HepG2 (cell line): ENCODE data around the gene PSMG4. TPM values are rescaled to one million over a fixed set of nuclear protein-coding genes. Genes with fewer than 3 reads are reported as not detected.
A peak's percentile ranks its signal among the peaks of the same experiment; 100 is the strongest.

Source experiments
- ATAC-seq: fragments of 200-7000 bp; cut with Tn5 transposase; 3 replicates; pipeline ENCODE4 v1.9.1; 2020; ENCODE audit warnings: mild to moderate bottlenecking, moderate library complexity
- BruUV-seq: library from RNA; stranded (reverse); fragments of 400-500 nt; replicated peaks from 2 replicates; lab custom pipeline; 2021; lab: Mats Ljungman, UMichigan
- CTCF ChIA-PET: fragments of 300-600 bp; formaldehyde crosslinking; extraction: SDS; loops from one replicate; lab custom pipeline; 2021; ENCODE audit warnings: low total read pairs, inconsistent platforms, low intra/inter-chr PET ratio; lab: Yijun Ruan, JAX
- POLR2A ChIA-PET: fragments of 350-600 bp; sonication (Branson Sonifier 250); formaldehyde crosslinking; loops from one replicate; lab custom pipeline; 2020; ENCODE audit warnings: antibody characterized with exemption, inconsistent platforms; lab: Yijun Ruan, JAX
- DNase-seq: peaks from one replicate; pipeline ENCODE4 v3.0.0-alpha.2; 2015; ENCODE audit warnings: low spot score
- FAIRE-seq: peaks from 3 replicates; lab custom pipeline; 2011; peaks lifted over from hg19 to GRCh38; lab: Jason Lieb, UNC
- H2AFZ ChIP-seq: one replicate; pipeline ENCODE4 v1.6.1; 2011; ENCODE audit warnings: low read length, inconsistent platforms
- H3K27ac ChIP-seq: fragments of 300-600 bp; 3 replicates; pipeline ENCODE4 v1.8.0; 2011; ENCODE audit warnings: mixed run types, mild to moderate bottlenecking, mixed read lengths, low read length, inconsistent platforms; ENCODE audit not compliant: insufficient read depth; ENCODE audit errors: extremely low read length
- H3K27me3 ChIP-seq, 2 experiments: fragments of 200-600 bp in 1 of 2; 2 replicates in 1 of 2; 3 replicates in 1 of 2; pipeline versions ENCODE4 v1.6.0 to v1.8.0; 2011; ENCODE audit warnings: low read length in 2 of 2, mild to moderate bottlenecking in 2 of 2, moderate library complexity in 2 of 2, inconsistent platforms in 1 of 2; ENCODE audit not compliant: insufficient read depth in 2 of 2, control insufficient read depth in 1 of 2
- H3K36me3 ChIP-seq, 2 experiments: fragments of 200-600 bp in 1 of 2; replicated peaks in 1 of 2; 2 replicates in 1 of 2; 3 replicates in 1 of 2; pipeline versions ENCODE4 v1.5.1 to v1.8.0; 2011; ENCODE audit warnings: low read length in 2 of 2, inconsistent platforms in 1 of 2; ENCODE audit not compliant: insufficient read depth in 2 of 2, control insufficient read depth in 1 of 2
- H3K4me1 ChIP-seq: 2 replicates; pipeline ENCODE4 v1.5.1; 2012; ENCODE audit warnings: low read length, inconsistent platforms; ENCODE audit not compliant: insufficient read depth
- H3K4me2 ChIP-seq: 2 replicates; pipeline ENCODE4 v1.6.0; 2011; ENCODE audit warnings: low read depth, low read length, inconsistent platforms
- H3K4me3 ChIP-seq, 3 experiments: fragments of 200-600 bp in 1 of 3; sonication (generic), shearing (Covaris generic) in 1 of 3; replicated peaks in 1 of 3; 2 replicates each; pipeline ENCODE4 v1.5.1; 2011 to 2016; ENCODE audit warnings: low read length in 3 of 3, inconsistent platforms in 2 of 3, low read depth in 2 of 3, mild to moderate bottlenecking in 2 of 3, control low read depth in 1 of 3, mixed read lengths in 1 of 3; ENCODE audit not compliant: insufficient read depth in 1 of 3
- H3K79me2 ChIP-seq: one replicate; pipeline ENCODE4 v1.6.1; 2011; ENCODE audit warnings: low read length, inconsistent platforms; ENCODE audit not compliant: insufficient read depth
- H3K9ac ChIP-seq: 2 replicates; pipeline ENCODE4 v1.6.0; 2011; ENCODE audit warnings: mild to moderate bottlenecking, low read depth, low read length, inconsistent platforms; ENCODE audit not compliant: insufficient read depth
- H3K9me3 ChIP-seq: 2 replicates; pipeline ENCODE4 v1.5.1; 2012; ENCODE audit warnings: mild to moderate bottlenecking, low read length
- H4K20me1 ChIP-seq: 2 replicates; pipeline ENCODE4 v1.6.0; 2011; ENCODE audit warnings: inconsistent platforms, mild to moderate bottlenecking, low read length, moderate library complexity; ENCODE audit not compliant: insufficient read depth
- AFF4 ChIP-seq: sonication (generic); formaldehyde crosslinking; IDR thresholded peaks from 2 replicates; pipeline ENCODE4 v1.4.0; 2020; ENCODE audit warnings: missing genetic modification reagents
- ATF7-NPFF ChIP-seq: sonication (generic); formaldehyde crosslinking; IDR thresholded peaks from 2 replicates; pipeline ENCODE4 v1.8.1; 2023; ENCODE audit warnings: mild to moderate bottlenecking, low read depth, missing genetic modification reagents, moderate library complexity
- BCL3 ChIP-seq: sonication (generic); formaldehyde crosslinking; IDR thresholded peaks from 2 replicates; pipeline ENCODE4 v1.5.1; 2020; ENCODE audit warnings: mild to moderate bottlenecking, missing genetic modification reagents, moderate library complexity
- CSRNP1 ChIP-seq: sonication (generic); formaldehyde crosslinking; IDR thresholded peaks from 2 replicates; pipeline ENCODE4 v1.8.1; 2023; ENCODE audit warnings: mild to moderate bottlenecking, missing genetic modification reagents
- FOXO1 ChIP-seq: sonication (generic); formaldehyde crosslinking; IDR thresholded peaks from 2 replicates; pipeline ENCODE4 v1.4.0; 2020; ENCODE audit warnings: missing genetic modification reagents
- HOXA9 ChIP-seq: sonication (generic); formaldehyde crosslinking; IDR thresholded peaks from 2 replicates; pipeline ENCODE4 v1.8.1; 2022; ENCODE audit warnings: missing genetic modification reagents, mild to moderate bottlenecking, moderate library complexity, borderline replicate concordance
- KAT8 ChIP-seq: IDR thresholded peaks from 2 replicates; pipeline ENCODE4 v1.6.1; 2016; ENCODE audit warnings: missing genetic modification reagents, missing compliant biosample characterization
- SP5 ChIP-seq: IDR thresholded peaks from 2 replicates; pipeline ENCODE4 v1.6.1; 2016; ENCODE audit warnings: low read depth, borderline replicate concordance
- ZMYM2 ChIP-seq: sonication (generic); formaldehyde crosslinking; IDR thresholded peaks from 2 replicates; pipeline ENCODE4 v1.8.0; 2022; ENCODE audit warnings: mild to moderate bottlenecking, missing genetic modification reagents
- ZNF317 ChIP-seq: sonication (generic); formaldehyde crosslinking; IDR thresholded peaks from 2 replicates; pipeline ENCODE4 v1.5.0; 2020; ENCODE audit warnings: mild to moderate bottlenecking, missing genetic modification reagents
- ZNF704 ChIP-seq: sonication (generic); formaldehyde crosslinking; IDR thresholded peaks from 2 replicates; pipeline ENCODE4 v1.8.1; 2023; ENCODE audit warnings: mild to moderate bottlenecking, inconsistent platforms, moderate library complexity, missing genetic modification reagents, borderline replicate concordance
- WGBS: methylation state at CpG from one replicate; pipeline ENCODE4 v1.1.6; 2017; ENCODE audit warnings: low lambda C conversion rate; 5-methylcytosine and 5-hydroxymethylcytosine counted together
- in situ Hi-C: cut with HindIII; loops from 2 replicates; pipeline ENCODE4 v1.10.0; 2017; ENCODE audit warnings: low pct_unique_long_range_greater_than_20kb; ENCODE audit not compliant: extremely low pct_ligation_motif_present
- intact Hi-C: fragments of 100-400 bp; cut with micrococcal nuclease; formaldehyde crosslinking; loops from one replicate; pipeline ENCODE4 v1.10.0; 2022; ENCODE audit not compliant: unreplicated experiment
- polyA plus RNA-seq, 8 experiments: library from polyadenylated mRNA; depleted of rRNA in 3 of 8; stranded (reverse) in 7 of 8; unstranded in 1 of 8; fragments of >200 nt; fragmentation: Illumina TruSeq in 4 of 8; extraction: Trizol in 4 of 8; gene quantifications; 2 replicates each; pipeline versions ENCODE4 v1.2.1 to v1.2.3, GENCODE V29; 2011 to 2016; ENCODE audit warnings: low read depth in 4 of 8, missing spikeins in 1 of 8, mixed read lengths in 1 of 8; ENCODE audit not compliant: insufficient read depth in 1 of 8
- total RNA-seq, 5 experiments: library from RNA; depleted of rRNA; stranded (reverse); fragments of >200 nt; fragmentation: Illumina TruSeq; extraction: Trizol; gene quantifications; 2 replicates each; pipeline ENCODE4 v1.2.3, GENCODE V29; 2016; ENCODE audit warnings: low read depth in 1 of 5

Gene PSMG4
- total and polyA plus RNA-seq, 2 of the 13 experiments (the other 11 are each of a cell fraction or from before 2014, with no cell fraction given), result 28.5 to 32.8 TPM

GRCh38 chr6:3231247-3232016 lies 27.3 kb upstream of the PSMG4 start:
- WGBS, result 3% methylated on average over 34 of the region's 47 CpGs
- intact Hi-C loops, result loop anchor here (5.0 kb wide), 1 partner anchor 94 kb away; no protein-coding TSS in a partner anchor
- CTCF ChIA-PET, result no interaction called here
- no peak overlapping the region for H3K27ac ChIP-seq
- no peaks in the 10 kb centered on the region for H3K36me3 ChIP-seq
- peak overlapping the region; percentile 56 for H3K9ac ChIP-seq
- H3K79me2 ChIP-seq, result no peaks in the 10 kb centered on the region
- peak overlapping the region; percentile 97 for H3K4me2 ChIP-seq
- peaks cover 26 to 89% of the 10 kb centered on the region in 2 experiments for H3K27me3 ChIP-seq
- peak overlapping the region; percentile 57 to 81 (median 74) for H3K4me3 ChIP-seq
- POLR2A ChIA-PET, result interaction anchor here (0.6 to 2.3 kb wide), 17 partner anchors 9 to 178 kb away, joined by 3 to 19 read pairs (median 5); partner anchors contain the start of genes BPHL, PSMG4 and TUBB2A
- H3K4me1 ChIP-seq, result peaks cover 53% of the 10 kb centered on the region
- H2AFZ ChIP-seq, result no peak overlapping the region
- no TSS peak for BruUV-seq
- ATAC-seq (peak; percentile 77), FAIRE-seq (peak; percentile 83), DNase-seq (peak; percentile 80)
- H4K20me1 ChIP-seq, result peaks cover 2% of the 10 kb centered on the region; the same call in 1 of the 2 replicates
- H3K9me3 ChIP-seq, result no peaks in the 10 kb centered on the region
- in situ Hi-C loops, result no loop called here
- TF ChIP-seq SP5 (peak; percentile 63; the same call in 1 of the 2 replicates), KAT8 (CRISPR knock-in tag) (peak; percentile 72), CSRNP1 (CRISPR knock-in tag) (peak; percentile 65; the same call in 1 of the 2 replicates), ZNF317 (CRISPR knock-in tag) (peak; percentile 4), ZMYM2 (CRISPR knock-in tag) (0 out of 2 replicates have a peak, but pooled peaks have one; percentile 33), HOXA9 (0 out of 2 replicates have a peak, but pooled peaks have one; percentile 56), FOXO1 (CRISPR knock-in tag) (0 out of 2 replicates have a peak, but pooled peaks have one; percentile 4), ZNF704 (no peak), ATF7-NPFF (0 out of 2 replicates have a peak, but pooled peaks have one; percentile 11), AFF4 (no peak), BCL3 (CRISPR knock-in tag) (peak; percentile 48; the same call in 1 of the 2 replicates)
